IMR-90 (cell line): ENCODE data around the gene CSK. TPM values are rescaled to one million over a fixed set of nuclear protein-coding genes. Genes with fewer than 3 reads are reported as not detected.

Experiments used
- ATAC-seq: fragments of 200-7000 bp; cut with Tn5 transposase; 2 replicates; pipeline ENCODE4 v1.9.1; 2020; ENCODE audit warnings: low read depth, mild to moderate bottlenecking, moderate library complexity
- BruUV-seq: library from RNA; stranded (reverse); fragments of 400-500 nt; replicated peaks from 2 replicates; lab custom pipeline; 2021; lab: Mats Ljungman, UMichigan
- CTCF ChIA-PET: fragments of 300-600 bp; formaldehyde crosslinking; extraction: SDS; loops from one replicate; lab custom pipeline; 2021; ENCODE audit warnings: antibody characterized with exemption; lab: Yijun Ruan, JAX
- POLR2A ChIA-PET: fragments of 300-600 bp; sonication (Branson Sonifier 250); formaldehyde crosslinking; loops from one replicate; lab custom pipeline; 2022; ENCODE audit warnings: antibody characterized with exemption; ENCODE audit not compliant: unreplicated experiment; lab: Charles Lee
- DNase-seq: peaks from one replicate; pipeline ENCODE4 v3.0.0; 2013
- H2AFZ ChIP-seq: replicated peaks from 2 replicates; pipeline ENCODE3; 2013; ENCODE audit warnings: low read length, mild to moderate bottlenecking; ENCODE audit not compliant: poor library complexity
- H2AK5ac ChIP-seq: 2 replicates; pipeline ENCODE4 v1.6.1; 2013; ENCODE audit warnings: low read depth, low read length, inconsistent platforms
- H2AK9ac ChIP-seq: replicated peaks from 2 replicates; pipeline ENCODE3; 2013; ENCODE audit warnings: mild to moderate bottlenecking, low read depth, low read length, moderate library complexity; ENCODE audit not compliant: poor library complexity
- H2BK120ac ChIP-seq: 2 replicates; pipeline ENCODE4 v1.6.1; 2013; ENCODE audit warnings: low read depth, low read length, inconsistent platforms
- H2BK15ac ChIP-seq: 3 replicates; pipeline ENCODE4 v1.6.1; 2013; ENCODE audit warnings: low read depth, low read length, inconsistent platforms
- H2BK20ac ChIP-seq: 2 replicates; pipeline ENCODE4 v1.6.1; 2013; ENCODE audit warnings: low read depth, mild to moderate bottlenecking, inconsistent platforms, low read length, moderate library complexity
- H2BK5ac ChIP-seq: 2 replicates; pipeline ENCODE4 v1.6.1; 2013; ENCODE audit warnings: mild to moderate bottlenecking, low read depth, low read length, inconsistent platforms; ENCODE audit not compliant: poor library complexity, severe bottlenecking
- H3K14ac ChIP-seq: replicated peaks from 2 replicates; pipeline ENCODE4 v1.6.1; 2013; ENCODE audit warnings: low read depth, low read length, inconsistent platforms
- H3K18ac ChIP-seq: 2 replicates; pipeline ENCODE4 v1.6.1; 2013; ENCODE audit warnings: low read depth, low read length, control low read depth
- H3K23ac ChIP-seq: 2 replicates; pipeline ENCODE4 v1.6.1; 2013; ENCODE audit warnings: low read depth, low read length, inconsistent platforms
- H3K27ac ChIP-seq: 2 replicates; pipeline ENCODE4 v1.5.1; 2013; ENCODE audit warnings: mild to moderate bottlenecking, control low read depth, low read length; ENCODE audit not compliant: insufficient read depth
- H3K27me3 ChIP-seq: 2 replicates; pipeline ENCODE4 v1.6.1; 2013; ENCODE audit warnings: low read length; ENCODE audit not compliant: control insufficient read depth, insufficient read depth
- H3K36me3 ChIP-seq: 2 replicates; pipeline ENCODE4 v1.6.1; 2013; ENCODE audit warnings: low read length, mixed read lengths; ENCODE audit not compliant: control insufficient read depth, insufficient read depth
- H3K4ac ChIP-seq: 2 replicates; pipeline ENCODE4 v1.6.1; 2013; ENCODE audit warnings: low read depth, low read length, inconsistent platforms
- H3K4me1 ChIP-seq: 2 replicates; pipeline ENCODE4 v1.6.1; 2013; ENCODE audit warnings: low read length, mixed read lengths; ENCODE audit not compliant: control insufficient read depth, insufficient read depth
- H3K4me2 ChIP-seq: 2 replicates; pipeline ENCODE4 v1.6.1; 2013; ENCODE audit warnings: low read depth, mild to moderate bottlenecking, control low read depth, low read length, moderate library complexity
- H3K4me3 ChIP-seq: 2 replicates; pipeline ENCODE4 v1.5.1; 2013; ENCODE audit warnings: low read depth, mild to moderate bottlenecking, control low read depth, low read length, moderate library complexity; ENCODE audit not compliant: insufficient read depth
- H3K56ac ChIP-seq: 2 replicates; pipeline ENCODE4 v1.6.1; 2013; ENCODE audit warnings: low read length, inconsistent platforms; ENCODE audit not compliant: insufficient read depth; ENCODE audit errors: extremely low read depth
- H3K79me1 ChIP-seq, 2 experiments: 2 replicates each; pipeline ENCODE4 v1.6.1; 2013; ENCODE audit warnings: low read length in 2 of 2, inconsistent platforms in 1 of 2, low read depth in 1 of 2
- H3K9ac ChIP-seq: 2 replicates; pipeline ENCODE4 v1.6.1; 2013; ENCODE audit warnings: low read depth, low read length, control low read depth
- H3K9me1 ChIP-seq: 2 replicates; pipeline ENCODE4 v1.6.1; 2013; ENCODE audit warnings: low read length, inconsistent platforms; ENCODE audit not compliant: insufficient read depth
- H3K9me3 ChIP-seq: 2 replicates; pipeline ENCODE4 v1.6.1; 2013; ENCODE audit warnings: low read length; ENCODE audit not compliant: control insufficient read depth, insufficient read depth
- H4K20me1 ChIP-seq: 2 replicates; pipeline ENCODE4 v1.6.1; 2013; ENCODE audit warnings: low read length, inconsistent platforms; ENCODE audit not compliant: insufficient read depth
- H4K5ac ChIP-seq: 2 replicates; pipeline ENCODE4 v1.6.1; 2013; ENCODE audit warnings: mild to moderate bottlenecking, low read depth, low read length, control low read depth
- H4K8ac ChIP-seq, 2 experiments: 2 replicates each; pipeline ENCODE4 v1.6.1; 2013; ENCODE audit warnings: low read depth in 2 of 2, low read length in 2 of 2, control low read depth in 1 of 2, inconsistent platforms in 1 of 2
- H4K91ac ChIP-seq: 2 replicates; pipeline ENCODE4 v1.6.1; 2013; ENCODE audit warnings: low read depth, low read length, inconsistent platforms; ENCODE audit not compliant: insufficient read depth
- BHLHE40 ChIP-seq: fragments of 150-350 bp; IDR thresholded peaks from 2 replicates; pipeline ENCODE4 v1.6.1; 2016; ENCODE audit warnings: mild to moderate bottlenecking, low read depth, low read length
- MAZ ChIP-seq: IDR thresholded peaks from 2 replicates; pipeline ENCODE4 v1.6.1; 2012; ENCODE audit warnings: low read depth, mild to moderate bottlenecking, low read length, improper control_type of control experiment, moderate library complexity, borderline replicate concordance
- POLR2A ChIP-seq: IDR thresholded peaks from 2 replicates; pipeline ENCODE4 v1.6.1; 2012; ENCODE audit warnings: mild to moderate bottlenecking, low read depth, low read length
- RAD21 ChIP-seq: IDR thresholded peaks from 2 replicates; pipeline ENCODE4 v1.6.1; 2012; ENCODE audit warnings: low read length, improper control_type of control experiment
- SMC3 ChIP-seq: fragments of 150-350 bp; IDR thresholded peaks from 2 replicates; pipeline ENCODE4 v1.6.1; 2016; ENCODE audit warnings: low read depth, mild to moderate bottlenecking, antibody characterized with exemption, low read length, moderate library complexity
- WGBS, 2 experiments: methylation state at CpG; one replicate each; pipeline versions ENCODE4 v1.1.5 to v1.1.7; 2013; ENCODE audit warnings: missing lambda C conversion rate in 2 of 2; ENCODE audit not compliant: insufficient read length in 1 of 2; ENCODE audit errors: extremely low coverage in 2 of 2; 5-methylcytosine and 5-hydroxymethylcytosine counted together
- dilution Hi-C: fragments of 300-500 bp; cut with HindIII; formaldehyde crosslinking; loops from one replicate; pipeline ENCODE4 v1.14.3; 2018; ENCODE audit warnings: low sequenced_read_pairs; ENCODE audit not compliant: unreplicated experiment
- in situ Hi-C: fragments of 300-500 bp; cut with MboI; formaldehyde crosslinking; loops from 3 replicates; pipeline ENCODE4 v1.14.3; 2019; ENCODE audit warnings: low sequenced_read_pairs, inconsistent platforms, mixed read lengths
- intact Hi-C: fragments of 100-400 bp; cut with micrococcal nuclease; formaldehyde crosslinking; loops from 2 replicates; pipeline ENCODE4 v1.10.0; 2022
- polyA plus RNA-seq, 3 experiments: library from polyadenylated mRNA; depleted of rRNA; stranded (reverse); fragments of >200 nt; gene quantifications; 2 replicates each; pipeline ENCODE4 v1.2.3, GENCODE V29; 2012; ENCODE audit warnings: low replicate concordance in 1 of 3
- total RNA-seq: library from RNA; depleted of rRNA; stranded (reverse); fragments of >200 nt; gene quantifications from 2 replicates; pipeline ENCODE4 v1.2.3, GENCODE V29; 2012
- TF ChIP-seq, protein P1 (sequence below): fragments of 150-350 bp; IDR thresholded peaks from 2 replicates; pipeline ENCODE4 v1.6.1; 2017; ENCODE audit warnings: mild to moderate bottlenecking, antibody characterized with exemption, low read length, low read depth

Gene CSK
- total and polyA plus RNA-seq, 2 of the 4 experiments (the other 2 are of a cell fraction) = 10.8 to 54.0 TPM

DNA sequence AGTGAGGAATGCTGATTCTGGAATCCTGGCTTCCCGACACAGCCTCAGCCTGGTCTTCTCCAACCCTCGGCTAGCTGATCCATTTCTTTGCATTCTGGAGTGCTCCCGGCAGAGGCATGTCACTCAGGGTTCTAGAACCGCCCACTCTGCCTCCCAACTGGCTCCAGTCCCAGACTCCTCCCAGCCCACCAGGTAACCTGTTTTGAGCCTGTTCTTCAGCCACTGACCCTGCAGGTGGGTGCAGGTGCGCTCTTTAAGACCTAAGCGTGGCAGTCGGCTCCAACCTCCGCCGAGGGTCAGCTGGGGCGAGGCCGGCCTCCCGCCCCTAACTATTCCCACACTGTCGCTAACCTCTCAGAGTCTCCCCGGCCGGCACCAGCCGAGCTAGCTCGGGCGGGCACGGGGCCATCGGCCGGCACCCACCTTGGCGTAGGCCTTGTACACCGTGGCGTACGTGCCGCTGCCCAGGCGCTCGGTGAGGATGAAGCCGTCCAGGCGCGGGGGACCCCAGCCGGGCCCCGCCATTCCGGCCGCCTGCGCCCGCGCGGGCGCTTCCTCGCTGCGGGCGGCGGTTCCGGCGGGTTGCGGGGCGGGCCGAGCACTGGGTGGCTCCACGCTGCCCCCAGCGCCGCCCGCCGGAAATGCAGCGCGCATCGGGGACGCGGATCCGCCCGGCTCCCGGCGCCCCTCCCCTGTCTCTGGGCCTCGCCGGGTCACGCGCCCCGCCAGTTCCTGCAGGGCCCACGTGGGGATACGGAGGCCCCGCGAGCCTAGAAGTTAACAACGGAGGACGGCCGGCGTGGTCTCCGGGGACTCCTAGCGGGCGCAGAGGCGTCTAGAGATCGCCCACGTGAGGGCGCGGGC, 60.9 kb downstream of the CSK start, which contains the start of gene ULK3 (continued):
- TF ChIP-seq SMC3 = peak; percentile 25; the same call in 1 of the 2 replicates
- TF ChIP-seq RAD21 = peak; percentile 41
- peak; percentile 88; the same call in 1 of the 2 replicates for TF ChIP-seq MAZ

DNA sequence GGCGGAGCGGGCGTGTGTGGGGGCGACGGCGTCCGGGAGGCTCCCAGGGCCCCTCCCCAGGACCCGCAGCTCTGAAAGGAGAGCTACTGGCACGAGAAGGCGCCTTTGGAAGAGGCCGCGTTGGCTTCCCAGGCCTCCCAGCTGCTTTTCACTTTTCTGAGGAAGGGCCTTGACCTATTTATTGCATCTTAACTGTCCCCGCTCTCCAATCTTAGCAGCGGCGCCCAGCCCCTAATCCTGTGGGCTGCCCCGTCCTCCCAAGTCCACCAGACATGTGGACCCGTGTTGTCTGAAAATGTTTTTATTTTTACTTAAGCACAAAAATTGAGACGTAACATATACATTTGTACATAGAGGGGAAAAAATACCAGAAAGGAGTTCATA, 61.6 kb downstream of the CSK start:
- in situ Hi-C loops = no loop called here
- CTCF ChIA-PET = interaction anchor here (1.2 kb wide), 1 partner anchor 58 kb away, joined by 4 read pairs; no protein-coding TSS in a partner anchor
- BruUV-seq = no TSS peak

More for the DNA sequence above, 61.6 kb downstream of the CSK start:
- 0 out of 2 replicates have a peak overlapping the region, but pooled peaks have one; percentile 1 for H4K5ac ChIP-seq
- H3K23ac ChIP-seq = peak overlapping the region; percentile 70; the same call in 1 of the 2 replicates
- peak overlapping the region; percentile 74 for H3K14ac ChIP-seq
- ATAC-seq = no peak
- no peaks in the 10 kb centered on the region for H3K27me3 ChIP-seq
- H2AFZ ChIP-seq = peak overlapping the region; percentile 93
- peak overlapping the region; percentile 92 for H3K4ac ChIP-seq
- H3K4me1 ChIP-seq = peaks cover 4% of the 10 kb centered on the region; the same call in 1 of the 2 replicates
- peak overlapping the region; percentile 50 for H3K4me2 ChIP-seq
- peaks cover 20% of the 10 kb centered on the region for H3K36me3 ChIP-seq
- H3K79me1 ChIP-seq = peaks cover 0 to 17% of the 10 kb centered on the region in 2 experiments; a peak in 1 of 4 replicates
- no peaks in the 10 kb centered on the region for H4K20me1 ChIP-seq
- peak overlapping the region; percentile 43 for H3K9ac ChIP-seq
- H3K56ac ChIP-seq = no peak overlapping the region
- TF ChIP-seq, protein P1, sequence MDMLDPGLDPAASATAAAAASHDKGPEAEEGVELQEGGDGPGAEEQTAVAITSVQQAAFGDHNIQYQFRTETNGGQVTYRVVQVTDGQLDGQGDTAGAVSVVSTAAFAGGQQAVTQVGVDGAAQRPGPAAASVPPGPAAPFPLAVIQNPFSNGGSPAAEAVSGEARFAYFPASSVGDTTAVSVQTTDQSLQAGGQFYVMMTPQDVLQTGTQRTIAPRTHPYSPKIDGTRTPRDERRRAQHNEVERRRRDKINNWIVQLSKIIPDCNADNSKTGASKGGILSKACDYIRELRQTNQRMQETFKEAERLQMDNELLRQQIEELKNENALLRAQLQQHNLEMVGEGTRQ = no peak
- no peak for TF ChIP-seq BHLHE40
- TF ChIP-seq POLR2A = no peak
- peak overlapping the region; percentile 89 to 91 for H4K8ac ChIP-seq
- POLR2A ChIA-PET = no interaction called here
- no peak overlapping the region for H3K18ac ChIP-seq
- dilution Hi-C loops (no loop called here), intact Hi-C loops (loop anchor here (5.0 kb wide), 2 partner anchors 49 to 64 kb away; partner anchors contain the start of genes FAM219B and MPI)
- H3K27ac ChIP-seq = peak overlapping the region; percentile 51
- peak overlapping the region; percentile 15; the same call in 1 of the 2 replicates for H4K91ac ChIP-seq
- 2% methylated on average over 7 of the region's 18 CpGs; no CpG with 5 or more reads in 1 of the 2 experiments for WGBS, 2 experiments
- peak overlapping the region; percentile 79 for H2AK5ac ChIP-seq
- no peak overlapping the region for H2BK20ac ChIP-seq
- H2BK15ac ChIP-seq = peak overlapping the region; percentile 13; the same call in 1 of the 3 replicates
- no peaks in the 10 kb centered on the region for H3K9me3 ChIP-seq
- H2BK120ac ChIP-seq = peak overlapping the region; percentile 46; the same call in 1 of the 2 replicates
- peak overlapping the region; percentile 94 for H2AK9ac ChIP-seq
- peak overlapping the region; percentile 44 for H3K4me3 ChIP-seq
- peak overlapping the region; percentile 12 for H2BK5ac ChIP-seq
- H3K9me1 ChIP-seq = 0 out of 2 replicates have a peak, but pooled peaks cover 3% of the 10 kb centered on the region
- DNase-seq = no peak
